IMR-90 (cell line): ENCODE measurements around the gene ARHGEF6. TPM values are rescaled to one million over a fixed set of nuclear protein-coding genes. Genes with fewer than 3 reads are reported as not detected.

Experiments used
- ATAC-seq: fragments of 200-7000 bp; cut with Tn5 transposase; 2 replicates; pipeline ENCODE4 v1.9.1; 2020; ENCODE audit warnings: low read depth, mild to moderate bottlenecking, moderate library complexity
- BruUV-seq: library from RNA; stranded (reverse); fragments of 400-500 nt; replicated peaks from 2 replicates; lab custom pipeline; 2021; lab: Mats Ljungman, UMichigan
- CTCF ChIA-PET: fragments of 300-600 bp; formaldehyde crosslinking; extraction: SDS; loops from one replicate; lab custom pipeline; 2021; ENCODE audit warnings: antibody characterized with exemption; lab: Yijun Ruan, JAX
- POLR2A ChIA-PET: fragments of 300-600 bp; sonication (Branson Sonifier 250); formaldehyde crosslinking; loops from one replicate; lab custom pipeline; 2022; ENCODE audit warnings: antibody characterized with exemption; ENCODE audit not compliant: unreplicated experiment; lab: Charles Lee
- DNase-seq: peaks from one replicate; pipeline ENCODE4 v3.0.0; 2013
- H2AFZ ChIP-seq: replicated peaks from 2 replicates; pipeline ENCODE3; 2013; ENCODE audit warnings: low read length, mild to moderate bottlenecking; ENCODE audit not compliant: poor library complexity
- H2AK5ac ChIP-seq: 2 replicates; pipeline ENCODE4 v1.6.1; 2013; ENCODE audit warnings: low read depth, low read length, inconsistent platforms
- H2AK9ac ChIP-seq: replicated peaks from 2 replicates; pipeline ENCODE3; 2013; ENCODE audit warnings: mild to moderate bottlenecking, low read depth, low read length, moderate library complexity; ENCODE audit not compliant: poor library complexity
- H2BK120ac ChIP-seq: 2 replicates; pipeline ENCODE4 v1.6.1; 2013; ENCODE audit warnings: low read depth, low read length, inconsistent platforms
- H2BK15ac ChIP-seq: 3 replicates; pipeline ENCODE4 v1.6.1; 2013; ENCODE audit warnings: low read depth, low read length, inconsistent platforms
- H2BK20ac ChIP-seq: 2 replicates; pipeline ENCODE4 v1.6.1; 2013; ENCODE audit warnings: low read depth, mild to moderate bottlenecking, inconsistent platforms, low read length, moderate library complexity
- H2BK5ac ChIP-seq: 2 replicates; pipeline ENCODE4 v1.6.1; 2013; ENCODE audit warnings: mild to moderate bottlenecking, low read depth, low read length, inconsistent platforms; ENCODE audit not compliant: poor library complexity, severe bottlenecking
- H3K14ac ChIP-seq: replicated peaks from 2 replicates; pipeline ENCODE4 v1.6.1; 2013; ENCODE audit warnings: low read depth, low read length, inconsistent platforms
- H3K18ac ChIP-seq: 2 replicates; pipeline ENCODE4 v1.6.1; 2013; ENCODE audit warnings: low read depth, low read length, control low read depth
- H3K23ac ChIP-seq: 2 replicates; pipeline ENCODE4 v1.6.1; 2013; ENCODE audit warnings: low read depth, low read length, inconsistent platforms
- H3K27ac ChIP-seq: 2 replicates; pipeline ENCODE4 v1.5.1; 2013; ENCODE audit warnings: mild to moderate bottlenecking, control low read depth, low read length; ENCODE audit not compliant: insufficient read depth
- H3K27me3 ChIP-seq: 2 replicates; pipeline ENCODE4 v1.6.1; 2013; ENCODE audit warnings: low read length; ENCODE audit not compliant: control insufficient read depth, insufficient read depth
- H3K36me3 ChIP-seq: 2 replicates; pipeline ENCODE4 v1.6.1; 2013; ENCODE audit warnings: low read length, mixed read lengths; ENCODE audit not compliant: control insufficient read depth, insufficient read depth
- H3K4ac ChIP-seq: 2 replicates; pipeline ENCODE4 v1.6.1; 2013; ENCODE audit warnings: low read depth, low read length, inconsistent platforms
- H3K4me1 ChIP-seq: 2 replicates; pipeline ENCODE4 v1.6.1; 2013; ENCODE audit warnings: low read length, mixed read lengths; ENCODE audit not compliant: control insufficient read depth, insufficient read depth
- H3K4me2 ChIP-seq: 2 replicates; pipeline ENCODE4 v1.6.1; 2013; ENCODE audit warnings: low read depth, mild to moderate bottlenecking, control low read depth, low read length, moderate library complexity
- H3K4me3 ChIP-seq: 2 replicates; pipeline ENCODE4 v1.5.1; 2013; ENCODE audit warnings: low read depth, mild to moderate bottlenecking, control low read depth, low read length, moderate library complexity; ENCODE audit not compliant: insufficient read depth
- H3K56ac ChIP-seq: 2 replicates; pipeline ENCODE4 v1.6.1; 2013; ENCODE audit warnings: low read length, inconsistent platforms; ENCODE audit not compliant: insufficient read depth; ENCODE audit errors: extremely low read depth
- H3K79me1 ChIP-seq, 2 experiments: 2 replicates each; pipeline ENCODE4 v1.6.1; 2013; ENCODE audit warnings: low read length in 2 of 2, inconsistent platforms in 1 of 2, low read depth in 1 of 2
- H3K9ac ChIP-seq: 2 replicates; pipeline ENCODE4 v1.6.1; 2013; ENCODE audit warnings: low read depth, low read length, control low read depth
- H3K9me1 ChIP-seq: 2 replicates; pipeline ENCODE4 v1.6.1; 2013; ENCODE audit warnings: low read length, inconsistent platforms; ENCODE audit not compliant: insufficient read depth
- H3K9me3 ChIP-seq: 2 replicates; pipeline ENCODE4 v1.6.1; 2013; ENCODE audit warnings: low read length; ENCODE audit not compliant: control insufficient read depth, insufficient read depth
- H4K20me1 ChIP-seq: 2 replicates; pipeline ENCODE4 v1.6.1; 2013; ENCODE audit warnings: low read length, inconsistent platforms; ENCODE audit not compliant: insufficient read depth
- H4K5ac ChIP-seq: 2 replicates; pipeline ENCODE4 v1.6.1; 2013; ENCODE audit warnings: mild to moderate bottlenecking, low read depth, low read length, control low read depth
- H4K8ac ChIP-seq, 2 experiments: 2 replicates each; pipeline ENCODE4 v1.6.1; 2013; ENCODE audit warnings: low read depth in 2 of 2, low read length in 2 of 2, control low read depth in 1 of 2, inconsistent platforms in 1 of 2
- H4K91ac ChIP-seq: 2 replicates; pipeline ENCODE4 v1.6.1; 2013; ENCODE audit warnings: low read depth, low read length, inconsistent platforms; ENCODE audit not compliant: insufficient read depth
- CEBPB ChIP-seq: IDR thresholded peaks from 2 replicates; pipeline ENCODE4 v1.6.1; 2012; ENCODE audit warnings: low read depth, low read length, improper control_type of control experiment
- CHD1 ChIP-seq: IDR thresholded peaks from 2 replicates; pipeline ENCODE4 v1.6.1; 2012; ENCODE audit warnings: low read depth, low read length, improper control_type of control experiment
- FOS ChIP-seq: fragments of 150-350 bp; IDR thresholded peaks from 2 replicates; pipeline ENCODE4 v1.6.1; 2016; ENCODE audit warnings: low read depth, low read length
- MAFK ChIP-seq: IDR thresholded peaks from 2 replicates; pipeline ENCODE4 v1.6.1; 2012; ENCODE audit warnings: low read depth, low read length, improper control_type of control experiment
- NFE2L2 ChIP-seq: fragments of 150-350 bp; IDR thresholded peaks from 2 replicates; pipeline ENCODE4 v1.6.1; 2016; ENCODE audit warnings: low read depth, mild to moderate bottlenecking, low read length
- RAD21 ChIP-seq: IDR thresholded peaks from 2 replicates; pipeline ENCODE4 v1.6.1; 2012; ENCODE audit warnings: low read length, improper control_type of control experiment
- RCOR1 ChIP-seq: IDR thresholded peaks from 2 replicates; pipeline ENCODE4 v1.6.1; 2012; ENCODE audit warnings: mild to moderate bottlenecking, low read length, improper control_type of control experiment; ENCODE audit not compliant: insufficient replicate concordance
- RFX5 ChIP-seq: IDR thresholded peaks from 2 replicates; pipeline ENCODE4 v1.8.0; 2012; ENCODE audit warnings: low read depth, mild to moderate bottlenecking, low read length, moderate library complexity
- SMC3 ChIP-seq: fragments of 150-350 bp; IDR thresholded peaks from 2 replicates; pipeline ENCODE4 v1.6.1; 2016; ENCODE audit warnings: low read depth, mild to moderate bottlenecking, antibody characterized with exemption, low read length, moderate library complexity
- WGBS, 2 experiments: methylation state at CpG; one replicate each; pipeline versions ENCODE4 v1.1.5 to v1.1.7; 2013; ENCODE audit warnings: missing lambda C conversion rate in 2 of 2; ENCODE audit not compliant: insufficient read length in 1 of 2; ENCODE audit errors: extremely low coverage in 2 of 2; 5-methylcytosine and 5-hydroxymethylcytosine counted together
- dilution Hi-C: fragments of 300-500 bp; cut with HindIII; formaldehyde crosslinking; loops from one replicate; pipeline ENCODE4 v1.14.3; 2018; ENCODE audit warnings: low sequenced_read_pairs; ENCODE audit not compliant: unreplicated experiment
- in situ Hi-C: fragments of 300-500 bp; cut with MboI; formaldehyde crosslinking; loops from 3 replicates; pipeline ENCODE4 v1.14.3; 2019; ENCODE audit warnings: low sequenced_read_pairs, inconsistent platforms, mixed read lengths
- intact Hi-C: fragments of 100-400 bp; cut with micrococcal nuclease; formaldehyde crosslinking; loops from 2 replicates; pipeline ENCODE4 v1.10.0; 2022
- polyA plus RNA-seq, 3 experiments: library from polyadenylated mRNA; depleted of rRNA; stranded (reverse); fragments of >200 nt; gene quantifications; 2 replicates each; pipeline ENCODE4 v1.2.3, GENCODE V29; 2012; ENCODE audit warnings: low replicate concordance in 1 of 3
- total RNA-seq: library from RNA; depleted of rRNA; stranded (reverse); fragments of >200 nt; gene quantifications from 2 replicates; pipeline ENCODE4 v1.2.3, GENCODE V29; 2012
- TF ChIP-seq, protein P1 (sequence below): fragments of 150-350 bp; IDR thresholded peaks from 2 replicates; pipeline ENCODE4 v1.6.1; 2016; ENCODE audit warnings: low read depth, mild to moderate bottlenecking, low read length, moderate library complexity, borderline replicate concordance

ARHGEF6 gene
- total and polyA plus RNA-seq, 2 of the 4 experiments (the other 2 are of a cell fraction): 2.1 to 2.7 TPM

DNA sequence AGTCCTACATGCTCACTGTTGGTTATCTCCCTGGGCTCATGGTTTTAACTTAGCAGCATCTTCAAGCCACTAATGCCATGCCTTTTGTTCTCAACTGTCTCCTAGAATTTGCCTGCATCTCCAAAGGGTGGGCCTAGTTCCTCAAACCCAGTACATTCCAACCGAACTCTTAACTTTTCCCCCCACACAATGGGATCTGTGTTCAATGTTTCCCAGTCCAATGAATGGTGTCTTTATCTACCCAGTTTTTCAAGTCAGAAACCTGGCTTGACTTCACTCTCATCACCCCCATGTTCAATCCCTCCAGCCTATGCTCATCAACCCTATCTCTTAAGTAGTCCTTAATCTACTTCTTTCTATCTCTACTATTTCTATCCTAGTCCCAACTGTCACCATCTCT, 119.8 kb downstream of the ARHGEF6 start:
- DNase-seq: no peak
- H2BK120ac ChIP-seq: no peak overlapping the region
- no peak overlapping the region for H3K18ac ChIP-seq
- no peak overlapping the region for H2AFZ ChIP-seq
- no peak overlapping the region for H3K4me2 ChIP-seq
- no peak overlapping the region for H4K5ac ChIP-seq
- no peaks in the 10 kb centered on the region for H3K79me1 ChIP-seq
- H2BK5ac ChIP-seq: no peak overlapping the region
- H3K9ac ChIP-seq: no peak overlapping the region
- peaks cover 4% of the 10 kb centered on the region for H3K9me3 ChIP-seq
- in situ Hi-C loops (no loop called here), intact Hi-C loops (no loop called here), dilution Hi-C loops (no loop called here)
- no peak for TF ChIP-seq NFE2L2
- TF ChIP-seq SMC3: no peak
- TF ChIP-seq RAD21: no peak
- no peak for TF ChIP-seq MAFK
- TF ChIP-seq RCOR1: no peak
- TF ChIP-seq RFX5: no peak
- no peak for TF ChIP-seq CEBPB
- no peak for TF ChIP-seq FOS
- TF ChIP-seq CHD1: no peak
- TF ChIP-seq, protein P1, sequence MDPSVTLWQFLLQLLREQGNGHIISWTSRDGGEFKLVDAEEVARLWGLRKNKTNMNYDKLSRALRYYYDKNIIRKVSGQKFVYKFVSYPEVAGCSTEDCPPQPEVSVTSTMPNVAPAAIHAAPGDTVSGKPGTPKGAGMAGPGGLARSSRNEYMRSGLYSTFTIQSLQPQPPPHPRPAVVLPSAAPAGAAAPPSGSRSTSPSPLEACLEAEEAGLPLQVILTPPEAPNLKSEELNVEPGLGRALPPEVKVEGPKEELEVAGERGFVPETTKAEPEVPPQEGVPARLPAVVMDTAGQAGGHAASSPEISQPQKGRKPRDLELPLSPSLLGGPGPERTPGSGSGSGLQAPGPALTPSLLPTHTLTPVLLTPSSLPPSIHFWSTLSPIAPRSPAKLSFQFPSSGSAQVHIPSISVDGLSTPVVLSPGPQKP: no peak
- no peak overlapping the region for H4K8ac ChIP-seq
- no peak overlapping the region for H4K91ac ChIP-seq
- no peak overlapping the region for H3K4ac ChIP-seq
- no peaks in the 10 kb centered on the region for H3K36me3 ChIP-seq
- H3K9me1 ChIP-seq: no peaks in the 10 kb centered on the region
- no CpG with 5 or more reads among the region's 1 CpG for WGBS, 2 experiments
- no peak overlapping the region for H2AK9ac ChIP-seq
- no peak overlapping the region for H3K27ac ChIP-seq
- no peak overlapping the region for H3K23ac ChIP-seq
- no TSS peak for BruUV-seq
- H3K14ac ChIP-seq: no peak overlapping the region
- ChIA-PET POLR2A (interaction anchor here (0.5 kb wide), 1 partner anchor 68 kb away, joined by 6 read pairs; no protein-coding TSS in a partner anchor), CTCF (no interaction called here)
- H4K20me1 ChIP-seq: no peaks in the 10 kb centered on the region
- no peaks in the 10 kb centered on the region for H3K4me1 ChIP-seq
- no peak overlapping the region for H3K4me3 ChIP-seq
- no peak overlapping the region for H2BK15ac ChIP-seq
- no peak overlapping the region for H3K56ac ChIP-seq
- H2BK20ac ChIP-seq: no peak overlapping the region
- no peak for ATAC-seq
- no peak overlapping the region for H2AK5ac ChIP-seq
- peaks cover 8% of the 10 kb centered on the region for H3K27me3 ChIP-seq
